ENCODE data around the gene IDI2.

Gene IDI2

DNA sequence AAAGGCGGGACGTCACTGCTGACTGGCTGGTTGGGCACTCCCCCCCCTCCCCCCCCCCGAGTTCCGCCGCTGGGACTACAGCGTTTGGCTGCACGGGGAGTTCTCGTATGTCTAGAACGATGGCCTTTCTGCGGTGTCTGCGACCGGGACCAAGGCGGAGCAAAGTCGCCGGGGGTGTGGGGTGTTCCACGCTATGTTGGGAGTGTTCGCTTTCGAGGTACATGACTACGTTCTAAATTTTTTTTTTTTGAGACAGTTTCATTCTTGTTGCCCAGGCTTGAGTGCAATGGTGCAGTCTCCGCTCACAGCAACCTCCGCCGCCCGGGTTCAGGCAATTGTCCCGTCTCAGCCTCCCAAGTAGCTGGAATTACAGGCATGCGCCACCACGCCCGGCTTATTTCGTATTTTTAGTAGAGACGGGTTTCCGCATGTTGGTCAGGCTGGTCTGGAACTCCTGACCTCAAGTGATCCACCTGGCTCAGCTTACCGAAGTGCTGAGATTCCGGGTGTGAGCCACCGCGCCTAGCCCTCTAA lies 23.8 kb upstream of the IDI2 start:
- peak overlapping the region; percentile 63 for H3K4me2 ChIP-seq (ENCODE audit: low read length)
- peaks cover 85% of the 10 kb centered on the region for H3K79me2 ChIP-seq (ENCODE audit: control insufficient read depth, low read length)
- H3F3A ChIP-seq (ENCODE audit: control insufficient read depth, insufficient read depth): peaks cover 52% of the 10 kb centered on the region
- H3K4me1 ChIP-seq (ENCODE audit: control insufficient read depth, low read length): peaks cover 65% of the 10 kb centered on the region
- peaks cover 41% of the 10 kb centered on the region for H4K20me1 ChIP-seq (ENCODE audit: control insufficient read depth, insufficient read depth, low read depth, low read length)
- no peak for TF ChIP-seq EZH2phosphoT487 (IDR thresholded peaks at IDR 0.05; ENCODE audit: borderline replicate concordance, low read length)
- H3K36me3 ChIP-seq (ENCODE audit: control insufficient read depth, low read length): peaks cover 80% of the 10 kb centered on the region
- H3K4me3 ChIP-seq (ENCODE audit: low read length): peak overlapping the region; percentile 87
- H3K27me3 ChIP-seq (ENCODE audit: control insufficient read depth, low read length): no peaks in the 10 kb centered on the region
- H3K27ac ChIP-seq (ENCODE audit: low read depth, low read length): peak overlapping the region; percentile 87
- no peaks in the 10 kb centered on the region for H3K9me2 ChIP-seq (replicated peaks; ENCODE audit: control insufficient read depth, low read length)
- no peaks in the 10 kb centered on the region for H3K9me3 ChIP-seq (ENCODE audit: control insufficient read depth, insufficient read depth, low read length)

DNA sequence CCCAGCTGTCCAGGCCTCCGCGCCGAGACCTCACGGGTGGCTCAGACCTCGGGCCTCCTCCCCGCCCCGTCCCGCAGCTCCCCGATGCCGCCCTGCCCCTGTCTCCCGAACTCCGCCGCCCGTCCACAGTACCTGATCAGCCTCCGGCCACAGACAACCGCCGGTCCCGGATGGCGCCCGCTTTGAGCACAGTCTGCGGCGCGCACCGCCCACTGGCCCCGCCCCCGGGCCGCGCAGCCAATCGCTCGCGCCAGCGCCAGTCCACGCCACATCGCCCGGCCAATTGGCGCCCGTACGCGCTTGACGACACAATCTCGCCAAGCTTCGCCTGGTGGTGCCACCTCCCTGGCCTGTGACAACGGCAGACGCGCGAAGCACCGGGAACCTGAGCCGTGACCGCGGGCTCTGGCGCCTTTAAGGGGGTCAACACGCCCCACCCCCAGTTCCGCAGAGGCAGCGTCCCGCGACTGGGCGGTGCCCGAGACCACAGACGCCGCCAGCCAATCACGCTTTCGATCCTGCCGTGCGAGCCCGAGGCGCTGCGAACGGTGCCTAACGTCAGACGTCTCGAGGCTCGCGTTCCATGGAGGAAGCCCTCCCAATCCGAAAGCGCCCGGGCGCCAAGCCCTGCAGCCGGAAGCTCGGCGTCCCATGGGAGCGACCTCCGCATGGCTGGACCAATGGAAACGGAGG lies 23.2 kb upstream of the IDI2 start, which contains the start of gene IDI1:
TSS of gene IDI1 (minus strand) at position 388 of the 693 bp plus-strand sequence. CDS start at position 272, 116 bp downstream.
- H3K27ac ChIP-seq (ENCODE audit: low read depth, low read length): peak within 1 kb of the TSS; percentile 87
- no peaks in the 10 kb centered on the region for H3K9me3 ChIP-seq (ENCODE audit: control insufficient read depth, insufficient read depth, low read length)
- H3K4me3 ChIP-seq (ENCODE audit: low read length): peak within 1 kb of the TSS; percentile 87
- H3F3A ChIP-seq (ENCODE audit: control insufficient read depth, insufficient read depth): peaks cover 58% of the 10 kb centered on the region
- H3K9me2 ChIP-seq (replicated peaks; ENCODE audit: control insufficient read depth, low read length): no peaks in the 10 kb centered on the region
- H3K27me3 ChIP-seq (ENCODE audit: control insufficient read depth, low read length): no peaks in the 10 kb centered on the region
- H3K4me2 ChIP-seq (ENCODE audit: low read length): peak within 1 kb of the TSS; percentile 75
- peaks cover 80% of the 10 kb centered on the region for H3K36me3 ChIP-seq (ENCODE audit: control insufficient read depth, low read length)
- peaks cover 40% of the 10 kb centered on the region for H4K20me1 ChIP-seq (ENCODE audit: control insufficient read depth, insufficient read depth, low read depth, low read length)
- TF ChIP-seq EZH2phosphoT487 (IDR thresholded peaks at IDR 0.05; ENCODE audit: borderline replicate concordance, low read length): no peak
- TF ChIP-seq, protein P1, sequence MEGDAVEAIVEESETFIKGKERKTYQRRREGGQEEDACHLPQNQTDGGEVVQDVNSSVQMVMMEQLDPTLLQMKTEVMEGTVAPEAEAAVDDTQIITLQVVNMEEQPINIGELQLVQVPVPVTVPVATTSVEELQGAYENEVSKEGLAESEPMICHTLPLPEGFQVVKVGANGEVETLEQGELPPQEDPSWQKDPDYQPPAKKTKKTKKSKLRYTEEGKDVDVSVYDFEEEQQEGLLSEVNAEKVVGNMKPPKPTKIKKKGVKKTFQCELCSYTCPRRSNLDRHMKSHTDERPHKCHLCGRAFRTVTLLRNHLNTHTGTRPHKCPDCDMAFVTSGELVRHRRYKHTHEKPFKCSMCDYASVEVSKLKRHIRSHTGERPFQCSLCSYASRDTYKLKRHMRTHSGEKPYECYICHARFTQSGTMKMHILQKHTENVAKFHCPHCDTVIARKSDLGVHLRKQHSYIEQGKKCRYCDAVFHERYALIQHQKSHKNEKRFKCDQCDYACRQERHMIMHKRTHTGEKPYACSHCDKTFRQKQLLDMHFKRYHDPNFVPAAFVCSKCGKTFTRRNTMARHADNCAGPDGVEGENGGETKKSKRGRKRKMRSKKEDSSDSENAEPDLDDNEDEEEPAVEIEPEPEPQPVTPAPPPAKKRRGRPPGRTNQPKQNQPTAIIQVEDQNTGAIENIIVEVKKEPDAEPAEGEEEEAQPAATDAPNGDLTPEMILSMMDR (IDR thresholded peaks at IDR 0.05; ENCODE audit: low read depth, low read length, poor library complexity, severe bottlenecking): no peak
- peaks cover 85% of the 10 kb centered on the region for H3K79me2 ChIP-seq (ENCODE audit: control insufficient read depth, low read length)
- peaks cover 65% of the 10 kb centered on the region for H3K4me1 ChIP-seq (ENCODE audit: control insufficient read depth, low read length)

DNA sequence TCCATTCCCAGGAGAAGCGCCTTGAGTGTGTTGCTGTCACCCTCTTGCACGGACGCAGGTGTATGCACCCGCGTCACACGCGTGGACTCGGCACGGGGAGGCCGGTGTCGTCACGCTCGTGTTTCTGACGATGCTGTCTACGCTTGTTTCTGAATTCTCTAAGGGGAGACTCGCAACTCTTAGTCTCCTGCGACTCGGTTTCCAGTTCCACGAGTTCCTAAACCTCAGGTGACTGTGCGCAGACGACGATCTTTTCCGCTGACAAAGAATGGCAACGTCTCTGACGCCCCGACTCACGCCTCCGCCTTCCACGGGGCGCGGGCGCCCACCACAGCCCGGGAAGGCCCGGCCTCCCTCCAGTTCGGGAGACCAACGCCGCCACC lies 22.7 kb upstream of the IDI2 start:
- H3K27ac ChIP-seq (ENCODE audit: low read depth, low read length): peak overlapping the region; percentile 87
- H3K27me3 ChIP-seq (ENCODE audit: control insufficient read depth, low read length): no peaks in the 10 kb centered on the region
- peaks cover 80% of the 10 kb centered on the region for H3K36me3 ChIP-seq (ENCODE audit: control insufficient read depth, low read length)
- peak overlapping the region; percentile 87 for H3K4me3 ChIP-seq (ENCODE audit: low read length)
- H4K20me1 ChIP-seq (ENCODE audit: control insufficient read depth, insufficient read depth, low read depth, low read length): peaks cover 36% of the 10 kb centered on the region
- H3K79me2 ChIP-seq (ENCODE audit: control insufficient read depth, low read length): peaks cover 85% of the 10 kb centered on the region
- H3K4me2 ChIP-seq (ENCODE audit: low read length): peak overlapping the region; percentile 75
- TF ChIP-seq, protein P1 (IDR thresholded peaks at IDR 0.05; ENCODE audit: low read depth, low read length, poor library complexity, severe bottlenecking): no peak
- no peak for TF ChIP-seq EZH2phosphoT487 (IDR thresholded peaks at IDR 0.05; ENCODE audit: borderline replicate concordance, low read length)
- H3K9me2 ChIP-seq (replicated peaks; ENCODE audit: control insufficient read depth, low read length): no peaks in the 10 kb centered on the region
- H3K9me3 ChIP-seq (ENCODE audit: control insufficient read depth, insufficient read depth, low read length): no peaks in the 10 kb centered on the region
- peaks cover 65% of the 10 kb centered on the region for H3K4me1 ChIP-seq (ENCODE audit: control insufficient read depth, low read length)
- H3F3A ChIP-seq (ENCODE audit: control insufficient read depth, insufficient read depth): peaks cover 60% of the 10 kb centered on the region

DNA sequence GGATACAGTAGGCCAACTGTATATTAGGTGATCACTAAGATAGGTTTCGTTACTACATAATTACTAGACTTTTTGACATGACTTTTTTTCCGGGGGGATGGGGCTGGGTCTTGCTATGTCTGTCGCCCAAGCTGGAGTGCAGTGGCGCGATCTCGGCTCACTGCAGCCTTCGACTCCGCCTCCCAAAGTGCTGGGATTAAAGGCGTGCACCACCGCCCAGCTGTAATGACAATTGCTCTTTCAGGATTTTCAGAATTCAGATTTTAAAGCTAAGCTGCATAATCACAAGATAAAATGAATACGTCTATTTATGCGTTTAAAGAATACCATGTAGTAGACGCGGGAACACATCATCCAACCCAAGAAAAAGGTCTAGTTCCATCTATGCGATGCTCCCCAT lies 22.3 kb upstream of the IDI2 start:
- Histone ChIP-seq H4K20me1 (ENCODE audit: control insufficient read depth, insufficient read depth, low read depth, low read length) (peaks cover 38% of the 10 kb centered on the region), H3K36me3 (ENCODE audit: control insufficient read depth, low read length) (peaks cover 80% of the 10 kb centered on the region), H3K27ac (ENCODE audit: low read depth, low read length) (peak overlapping the region; percentile 87)

More for the DNA sequence above, 22.3 kb upstream of the IDI2 start:
- peaks cover 85% of the 10 kb centered on the region for H3K79me2 ChIP-seq (ENCODE audit: control insufficient read depth, low read length)
- peaks cover 64% of the 10 kb centered on the region for H3F3A ChIP-seq (ENCODE audit: control insufficient read depth, insufficient read depth)
- H3K27me3 ChIP-seq (ENCODE audit: control insufficient read depth, low read length): no peaks in the 10 kb centered on the region
- TF ChIP-seq, protein P1 (IDR thresholded peaks at IDR 0.05; ENCODE audit: low read depth, low read length, poor library complexity, severe bottlenecking): no peak
- TF ChIP-seq EZH2phosphoT487 (IDR thresholded peaks at IDR 0.05; ENCODE audit: borderline replicate concordance, low read length): no peak
- H3K9me3 ChIP-seq (ENCODE audit: control insufficient read depth, insufficient read depth, low read length): no peaks in the 10 kb centered on the region
- H3K4me1 ChIP-seq (ENCODE audit: control insufficient read depth, low read length): peaks cover 65% of the 10 kb centered on the region
- peak overlapping the region; percentile 87 for H3K4me3 ChIP-seq (ENCODE audit: low read length)
- H3K4me2 ChIP-seq (ENCODE audit: low read length): peak overlapping the region; percentile 75
- no peaks in the 10 kb centered on the region for H3K9me2 ChIP-seq (replicated peaks; ENCODE audit: control insufficient read depth, low read length)
